IMR-90 (cell line): Measurements from ENCODE around the gene PNKD. TPM values are rescaled to one million over a fixed set of nuclear protein-coding genes. Genes with fewer than 3 reads are reported as not detected.

ENCODE experiments used
- ATAC-seq: fragments of 200-7000 bp; cut with Tn5 transposase; 2 replicates; pipeline ENCODE4 v1.9.1; 2020; ENCODE audit warnings: low read depth, mild to moderate bottlenecking, moderate library complexity
- BruUV-seq: library from RNA; stranded (reverse); fragments of 400-500 nt; replicated peaks from 2 replicates; lab custom pipeline; 2021; lab: Mats Ljungman, UMichigan
- CTCF ChIA-PET: fragments of 300-600 bp; formaldehyde crosslinking; extraction: SDS; loops from one replicate; lab custom pipeline; 2021; ENCODE audit warnings: antibody characterized with exemption; lab: Yijun Ruan, JAX
- POLR2A ChIA-PET: fragments of 300-600 bp; sonication (Branson Sonifier 250); formaldehyde crosslinking; loops from one replicate; lab custom pipeline; 2022; ENCODE audit warnings: antibody characterized with exemption; ENCODE audit not compliant: unreplicated experiment; lab: Charles Lee
- DNase-seq: peaks from one replicate; pipeline ENCODE4 v3.0.0; 2013
- H2AFZ ChIP-seq: replicated peaks from 2 replicates; pipeline ENCODE3; 2013; ENCODE audit warnings: low read length, mild to moderate bottlenecking; ENCODE audit not compliant: poor library complexity
- H2AK5ac ChIP-seq: 2 replicates; pipeline ENCODE4 v1.6.1; 2013; ENCODE audit warnings: low read depth, low read length, inconsistent platforms
- H2AK9ac ChIP-seq: replicated peaks from 2 replicates; pipeline ENCODE3; 2013; ENCODE audit warnings: mild to moderate bottlenecking, low read depth, low read length, moderate library complexity; ENCODE audit not compliant: poor library complexity
- H2BK120ac ChIP-seq: 2 replicates; pipeline ENCODE4 v1.6.1; 2013; ENCODE audit warnings: low read depth, low read length, inconsistent platforms
- H2BK15ac ChIP-seq: 3 replicates; pipeline ENCODE4 v1.6.1; 2013; ENCODE audit warnings: low read depth, low read length, inconsistent platforms
- H2BK20ac ChIP-seq: 2 replicates; pipeline ENCODE4 v1.6.1; 2013; ENCODE audit warnings: low read depth, mild to moderate bottlenecking, inconsistent platforms, low read length, moderate library complexity
- H2BK5ac ChIP-seq: 2 replicates; pipeline ENCODE4 v1.6.1; 2013; ENCODE audit warnings: mild to moderate bottlenecking, low read depth, low read length, inconsistent platforms; ENCODE audit not compliant: poor library complexity, severe bottlenecking
- H3K14ac ChIP-seq: replicated peaks from 2 replicates; pipeline ENCODE4 v1.6.1; 2013; ENCODE audit warnings: low read depth, low read length, inconsistent platforms
- H3K18ac ChIP-seq: 2 replicates; pipeline ENCODE4 v1.6.1; 2013; ENCODE audit warnings: low read depth, low read length, control low read depth
- H3K23ac ChIP-seq: 2 replicates; pipeline ENCODE4 v1.6.1; 2013; ENCODE audit warnings: low read depth, low read length, inconsistent platforms
- H3K27ac ChIP-seq: 2 replicates; pipeline ENCODE4 v1.5.1; 2013; ENCODE audit warnings: mild to moderate bottlenecking, control low read depth, low read length; ENCODE audit not compliant: insufficient read depth
- H3K27me3 ChIP-seq: 2 replicates; pipeline ENCODE4 v1.6.1; 2013; ENCODE audit warnings: low read length; ENCODE audit not compliant: control insufficient read depth, insufficient read depth
- H3K36me3 ChIP-seq: 2 replicates; pipeline ENCODE4 v1.6.1; 2013; ENCODE audit warnings: low read length, mixed read lengths; ENCODE audit not compliant: control insufficient read depth, insufficient read depth
- H3K4ac ChIP-seq: 2 replicates; pipeline ENCODE4 v1.6.1; 2013; ENCODE audit warnings: low read depth, low read length, inconsistent platforms
- H3K4me1 ChIP-seq: 2 replicates; pipeline ENCODE4 v1.6.1; 2013; ENCODE audit warnings: low read length, mixed read lengths; ENCODE audit not compliant: control insufficient read depth, insufficient read depth
- H3K4me2 ChIP-seq: 2 replicates; pipeline ENCODE4 v1.6.1; 2013; ENCODE audit warnings: low read depth, mild to moderate bottlenecking, control low read depth, low read length, moderate library complexity
- H3K4me3 ChIP-seq: 2 replicates; pipeline ENCODE4 v1.5.1; 2013; ENCODE audit warnings: low read depth, mild to moderate bottlenecking, control low read depth, low read length, moderate library complexity; ENCODE audit not compliant: insufficient read depth
- H3K56ac ChIP-seq: 2 replicates; pipeline ENCODE4 v1.6.1; 2013; ENCODE audit warnings: low read length, inconsistent platforms; ENCODE audit not compliant: insufficient read depth; ENCODE audit errors: extremely low read depth
- H3K79me1 ChIP-seq, 2 experiments: 2 replicates each; pipeline ENCODE4 v1.6.1; 2013; ENCODE audit warnings: low read length in 2 of 2, inconsistent platforms in 1 of 2, low read depth in 1 of 2
- H3K9ac ChIP-seq: 2 replicates; pipeline ENCODE4 v1.6.1; 2013; ENCODE audit warnings: low read depth, low read length, control low read depth
- H3K9me1 ChIP-seq: 2 replicates; pipeline ENCODE4 v1.6.1; 2013; ENCODE audit warnings: low read length, inconsistent platforms; ENCODE audit not compliant: insufficient read depth
- H3K9me3 ChIP-seq: 2 replicates; pipeline ENCODE4 v1.6.1; 2013; ENCODE audit warnings: low read length; ENCODE audit not compliant: control insufficient read depth, insufficient read depth
- H4K20me1 ChIP-seq: 2 replicates; pipeline ENCODE4 v1.6.1; 2013; ENCODE audit warnings: low read length, inconsistent platforms; ENCODE audit not compliant: insufficient read depth
- H4K5ac ChIP-seq: 2 replicates; pipeline ENCODE4 v1.6.1; 2013; ENCODE audit warnings: mild to moderate bottlenecking, low read depth, low read length, control low read depth
- H4K8ac ChIP-seq, 2 experiments: 2 replicates each; pipeline ENCODE4 v1.6.1; 2013; ENCODE audit warnings: low read depth in 2 of 2, low read length in 2 of 2, control low read depth in 1 of 2, inconsistent platforms in 1 of 2
- H4K91ac ChIP-seq: 2 replicates; pipeline ENCODE4 v1.6.1; 2013; ENCODE audit warnings: low read depth, low read length, inconsistent platforms; ENCODE audit not compliant: insufficient read depth
- BHLHE40 ChIP-seq: fragments of 150-350 bp; IDR thresholded peaks from 2 replicates; pipeline ENCODE4 v1.6.1; 2016; ENCODE audit warnings: mild to moderate bottlenecking, low read depth, low read length
- CEBPB ChIP-seq: IDR thresholded peaks from 2 replicates; pipeline ENCODE4 v1.6.1; 2012; ENCODE audit warnings: low read depth, low read length, improper control_type of control experiment
- CHD1 ChIP-seq: IDR thresholded peaks from 2 replicates; pipeline ENCODE4 v1.6.1; 2012; ENCODE audit warnings: low read depth, low read length, improper control_type of control experiment
- FOS ChIP-seq: fragments of 150-350 bp; IDR thresholded peaks from 2 replicates; pipeline ENCODE4 v1.6.1; 2016; ENCODE audit warnings: low read depth, low read length
- MAFK ChIP-seq: IDR thresholded peaks from 2 replicates; pipeline ENCODE4 v1.6.1; 2012; ENCODE audit warnings: low read depth, low read length, improper control_type of control experiment
- MAZ ChIP-seq: IDR thresholded peaks from 2 replicates; pipeline ENCODE4 v1.6.1; 2012; ENCODE audit warnings: low read depth, mild to moderate bottlenecking, low read length, improper control_type of control experiment, moderate library complexity, borderline replicate concordance
- MXI1 ChIP-seq: IDR thresholded peaks from 2 replicates; pipeline ENCODE4 v1.6.1; 2012; ENCODE audit warnings: low read depth, mild to moderate bottlenecking, low read length, moderate library complexity, borderline replicate concordance
- NFE2L2 ChIP-seq: fragments of 150-350 bp; IDR thresholded peaks from 2 replicates; pipeline ENCODE4 v1.6.1; 2016; ENCODE audit warnings: low read depth, mild to moderate bottlenecking, low read length
- POLR2A ChIP-seq: IDR thresholded peaks from 2 replicates; pipeline ENCODE4 v1.6.1; 2012; ENCODE audit warnings: mild to moderate bottlenecking, low read depth, low read length
- RAD21 ChIP-seq: IDR thresholded peaks from 2 replicates; pipeline ENCODE4 v1.6.1; 2012; ENCODE audit warnings: low read length, improper control_type of control experiment
- RCOR1 ChIP-seq: IDR thresholded peaks from 2 replicates; pipeline ENCODE4 v1.6.1; 2012; ENCODE audit warnings: mild to moderate bottlenecking, low read length, improper control_type of control experiment; ENCODE audit not compliant: insufficient replicate concordance
- RFX5 ChIP-seq: IDR thresholded peaks from 2 replicates; pipeline ENCODE4 v1.8.0; 2012; ENCODE audit warnings: low read depth, mild to moderate bottlenecking, low read length, moderate library complexity
- SMC3 ChIP-seq: fragments of 150-350 bp; IDR thresholded peaks from 2 replicates; pipeline ENCODE4 v1.6.1; 2016; ENCODE audit warnings: low read depth, mild to moderate bottlenecking, antibody characterized with exemption, low read length, moderate library complexity
- WGBS, 2 experiments: methylation state at CpG; one replicate each; pipeline versions ENCODE4 v1.1.5 to v1.1.7; 2013; ENCODE audit warnings: missing lambda C conversion rate in 2 of 2; ENCODE audit not compliant: insufficient read length in 1 of 2; ENCODE audit errors: extremely low coverage in 2 of 2; 5-methylcytosine and 5-hydroxymethylcytosine counted together
- dilution Hi-C: fragments of 300-500 bp; cut with HindIII; formaldehyde crosslinking; loops from one replicate; pipeline ENCODE4 v1.14.3; 2018; ENCODE audit warnings: low sequenced_read_pairs; ENCODE audit not compliant: unreplicated experiment
- in situ Hi-C: fragments of 300-500 bp; cut with MboI; formaldehyde crosslinking; loops from 3 replicates; pipeline ENCODE4 v1.14.3; 2019; ENCODE audit warnings: low sequenced_read_pairs, inconsistent platforms, mixed read lengths
- intact Hi-C: fragments of 100-400 bp; cut with micrococcal nuclease; formaldehyde crosslinking; loops from 2 replicates; pipeline ENCODE4 v1.10.0; 2022
- polyA plus RNA-seq, 3 experiments: library from polyadenylated mRNA; depleted of rRNA; stranded (reverse); fragments of >200 nt; gene quantifications; 2 replicates each; pipeline ENCODE4 v1.2.3, GENCODE V29; 2012; ENCODE audit warnings: low replicate concordance in 1 of 3
- total RNA-seq: library from RNA; depleted of rRNA; stranded (reverse); fragments of >200 nt; gene quantifications from 2 replicates; pipeline ENCODE4 v1.2.3, GENCODE V29; 2012
- TF ChIP-seq, protein P1 (sequence below): fragments of 150-350 bp; IDR thresholded peaks from 2 replicates; pipeline ENCODE4 v1.6.1; 2017; ENCODE audit warnings: mild to moderate bottlenecking, antibody characterized with exemption, low read length, low read depth
- TF ChIP-seq, protein P2 (sequence below): conservative IDR thresholded peaks from 2 replicates; pipeline ENCODE4 v1.5.1; 2012; ENCODE audit warnings: mild to moderate bottlenecking, low read depth, low read length, improper control_type of control experiment
- TF ChIP-seq, protein P3 (sequence below): fragments of 150-350 bp; IDR thresholded peaks from 2 replicates; pipeline ENCODE4 v1.6.1; 2016; ENCODE audit warnings: low read depth, mild to moderate bottlenecking, low read length, moderate library complexity, borderline replicate concordance

The PNKD gene
- total and polyA plus RNA-seq, 2 of the 4 experiments (the other 2 are of a cell fraction): 19.2 to 68.5 TPM

DNA sequence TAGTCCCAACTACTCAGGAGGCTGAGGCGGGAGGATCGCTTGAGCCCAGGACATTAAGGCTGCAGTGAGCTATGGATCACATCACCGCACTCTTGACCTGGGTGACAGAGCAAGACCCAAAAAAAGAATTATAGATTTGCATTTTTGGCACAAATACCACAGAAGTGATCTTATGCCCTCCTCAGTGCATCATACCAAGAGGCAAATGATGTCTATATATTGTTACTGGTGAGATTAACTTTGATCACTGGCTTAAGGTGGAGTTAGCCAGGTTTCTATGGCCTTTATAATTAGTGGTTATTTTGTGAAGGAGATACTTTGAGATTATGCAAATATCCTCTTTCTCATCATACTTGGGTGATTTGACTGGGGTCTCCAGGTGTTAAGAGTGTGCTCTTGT, 64.2 kb downstream of the PNKD start:
- dilution Hi-C loops (no loop called here), in situ Hi-C loops (no loop called here), intact Hi-C loops (no loop called here)
- DNase-seq: no peak
- no peaks in the 10 kb centered on the region for H3K27me3 ChIP-seq
- no TSS peak for BruUV-seq
- no peak overlapping the region for H3K4me3 ChIP-seq
- H2BK15ac ChIP-seq: no peak overlapping the region
- ATAC-seq: no peak
- H3K4me1 ChIP-seq: peaks cover 7% of the 10 kb centered on the region
- peaks cover 10% of the 10 kb centered on the region for H3K9me1 ChIP-seq
- peak overlapping the region; percentile 38 for H2BK5ac ChIP-seq
- no peak overlapping the region for H3K14ac ChIP-seq
- H3K4ac ChIP-seq: no peak overlapping the region
- H4K91ac ChIP-seq: no peak overlapping the region
- H4K5ac ChIP-seq: peak overlapping the region; percentile 52; the same call in 1 of the 2 replicates
- no CpG with 5 or more reads among the region's 3 CpGs for WGBS, 2 experiments
- no peak overlapping the region for H2AFZ ChIP-seq
- H3K56ac ChIP-seq: no peak overlapping the region
- H4K8ac ChIP-seq: peak overlapping the region in 1 of 2 experiments; percentile 35; a peak in 1 of 4 replicates
- peak overlapping the region; percentile 39; the same call in 1 of the 2 replicates for H2BK20ac ChIP-seq
- no peak overlapping the region for H3K9ac ChIP-seq
- peak overlapping the region; percentile 68; the same call in 1 of the 2 replicates for H3K18ac ChIP-seq
- no peak overlapping the region for H2BK120ac ChIP-seq
- H2AK5ac ChIP-seq: no peak overlapping the region
- ChIA-PET POLR2A (no interaction called here), CTCF (no interaction called here)
- no peaks in the 10 kb centered on the region for H4K20me1 ChIP-seq
- TF ChIP-seq MAZ (no peak), CEBPB (no peak), RAD21 (no peak), NFE2L2 (no peak), RFX5 (no peak), RCOR1 (no peak), BHLHE40 (no peak), CHD1 (no peak), POLR2A (no peak), SMC3 (no peak), MXI1 (no peak), FOS (no peak), MAFK (no peak)
- TF ChIP-seq, protein P1, sequence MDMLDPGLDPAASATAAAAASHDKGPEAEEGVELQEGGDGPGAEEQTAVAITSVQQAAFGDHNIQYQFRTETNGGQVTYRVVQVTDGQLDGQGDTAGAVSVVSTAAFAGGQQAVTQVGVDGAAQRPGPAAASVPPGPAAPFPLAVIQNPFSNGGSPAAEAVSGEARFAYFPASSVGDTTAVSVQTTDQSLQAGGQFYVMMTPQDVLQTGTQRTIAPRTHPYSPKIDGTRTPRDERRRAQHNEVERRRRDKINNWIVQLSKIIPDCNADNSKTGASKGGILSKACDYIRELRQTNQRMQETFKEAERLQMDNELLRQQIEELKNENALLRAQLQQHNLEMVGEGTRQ: no peak
- TF ChIP-seq, protein P2, sequence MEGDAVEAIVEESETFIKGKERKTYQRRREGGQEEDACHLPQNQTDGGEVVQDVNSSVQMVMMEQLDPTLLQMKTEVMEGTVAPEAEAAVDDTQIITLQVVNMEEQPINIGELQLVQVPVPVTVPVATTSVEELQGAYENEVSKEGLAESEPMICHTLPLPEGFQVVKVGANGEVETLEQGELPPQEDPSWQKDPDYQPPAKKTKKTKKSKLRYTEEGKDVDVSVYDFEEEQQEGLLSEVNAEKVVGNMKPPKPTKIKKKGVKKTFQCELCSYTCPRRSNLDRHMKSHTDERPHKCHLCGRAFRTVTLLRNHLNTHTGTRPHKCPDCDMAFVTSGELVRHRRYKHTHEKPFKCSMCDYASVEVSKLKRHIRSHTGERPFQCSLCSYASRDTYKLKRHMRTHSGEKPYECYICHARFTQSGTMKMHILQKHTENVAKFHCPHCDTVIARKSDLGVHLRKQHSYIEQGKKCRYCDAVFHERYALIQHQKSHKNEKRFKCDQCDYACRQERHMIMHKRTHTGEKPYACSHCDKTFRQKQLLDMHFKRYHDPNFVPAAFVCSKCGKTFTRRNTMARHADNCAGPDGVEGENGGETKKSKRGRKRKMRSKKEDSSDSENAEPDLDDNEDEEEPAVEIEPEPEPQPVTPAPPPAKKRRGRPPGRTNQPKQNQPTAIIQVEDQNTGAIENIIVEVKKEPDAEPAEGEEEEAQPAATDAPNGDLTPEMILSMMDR: no peak
- TF ChIP-seq, protein P3, sequence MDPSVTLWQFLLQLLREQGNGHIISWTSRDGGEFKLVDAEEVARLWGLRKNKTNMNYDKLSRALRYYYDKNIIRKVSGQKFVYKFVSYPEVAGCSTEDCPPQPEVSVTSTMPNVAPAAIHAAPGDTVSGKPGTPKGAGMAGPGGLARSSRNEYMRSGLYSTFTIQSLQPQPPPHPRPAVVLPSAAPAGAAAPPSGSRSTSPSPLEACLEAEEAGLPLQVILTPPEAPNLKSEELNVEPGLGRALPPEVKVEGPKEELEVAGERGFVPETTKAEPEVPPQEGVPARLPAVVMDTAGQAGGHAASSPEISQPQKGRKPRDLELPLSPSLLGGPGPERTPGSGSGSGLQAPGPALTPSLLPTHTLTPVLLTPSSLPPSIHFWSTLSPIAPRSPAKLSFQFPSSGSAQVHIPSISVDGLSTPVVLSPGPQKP: no peak
- H3K23ac ChIP-seq: no peak overlapping the region
- H3K27ac ChIP-seq: no peak overlapping the region
- H3K36me3 ChIP-seq: no peaks in the 10 kb centered on the region; the same call in 1 of the 2 replicates
- H3K79me1 ChIP-seq: no peaks in the 10 kb centered on the region
- no peaks in the 10 kb centered on the region for H3K9me3 ChIP-seq
- H2AK9ac ChIP-seq: no peak overlapping the region
- H3K4me2 ChIP-seq: no peak overlapping the region
